Neural crest cell (in vitro differentiated cells): ENCODE data around the gene LONP2. TPM values are rescaled to one million over a fixed set of nuclear protein-coding genes. Genes with fewer than 3 reads are reported as not detected.
A peak's percentile ranks its signal among the peaks of the same experiment; 100 is the strongest.

Source experiments
- DNase-seq: peaks from one replicate; pipeline ENCODE4 v3.0.0; 2021; ENCODE audit warnings: low read depth, mixed read lengths, low spot score
- H3K27ac Mint-ChIP-seq: one replicate; pipeline ENCODE4 v1.8.0; 2021; ENCODE audit warnings: mild to moderate bottlenecking, mixed read lengths; ENCODE audit not compliant: unreplicated experiment
- H3K27me3 Mint-ChIP-seq: 2 replicates; pipeline ENCODE4 v1.8.0; 2021; ENCODE audit warnings: low read depth, mild to moderate bottlenecking, mixed read lengths
- H3K36me3 Mint-ChIP-seq: 2 replicates; pipeline ENCODE4 v1.8.0; 2021; ENCODE audit warnings: low read depth, mild to moderate bottlenecking, mixed read lengths
- H3K4me1 Mint-ChIP-seq: 2 replicates; pipeline ENCODE4 v1.8.0; 2021; ENCODE audit warnings: mixed read lengths
- H3K4me3 Mint-ChIP-seq: one replicate; pipeline ENCODE4 v1.8.0; 2021; ENCODE audit warnings: mild to moderate bottlenecking, mixed read lengths
- H3K9me3 Mint-ChIP-seq: 2 replicates; pipeline ENCODE4 v1.8.0; 2021; ENCODE audit warnings: mixed read lengths
- total RNA-seq: library from RNA; stranded (reverse); gene quantifications from 2 replicates; pipeline ENCODE4 v1.2.1, GENCODE V29; 2021
- TF ChIP-seq, protein P1 (sequence below): fragments of 200-600 bp; sonication (generic); conservative IDR thresholded peaks from 2 replicates; pipeline ENCODE4 v1.5.0; 2021; ENCODE audit warnings: antibody characterized with exemption, mild to moderate bottlenecking

The LONP2 gene
- total RNA-seq, 1 donor from 2014 or later, result 42.4 TPM

DNA sequence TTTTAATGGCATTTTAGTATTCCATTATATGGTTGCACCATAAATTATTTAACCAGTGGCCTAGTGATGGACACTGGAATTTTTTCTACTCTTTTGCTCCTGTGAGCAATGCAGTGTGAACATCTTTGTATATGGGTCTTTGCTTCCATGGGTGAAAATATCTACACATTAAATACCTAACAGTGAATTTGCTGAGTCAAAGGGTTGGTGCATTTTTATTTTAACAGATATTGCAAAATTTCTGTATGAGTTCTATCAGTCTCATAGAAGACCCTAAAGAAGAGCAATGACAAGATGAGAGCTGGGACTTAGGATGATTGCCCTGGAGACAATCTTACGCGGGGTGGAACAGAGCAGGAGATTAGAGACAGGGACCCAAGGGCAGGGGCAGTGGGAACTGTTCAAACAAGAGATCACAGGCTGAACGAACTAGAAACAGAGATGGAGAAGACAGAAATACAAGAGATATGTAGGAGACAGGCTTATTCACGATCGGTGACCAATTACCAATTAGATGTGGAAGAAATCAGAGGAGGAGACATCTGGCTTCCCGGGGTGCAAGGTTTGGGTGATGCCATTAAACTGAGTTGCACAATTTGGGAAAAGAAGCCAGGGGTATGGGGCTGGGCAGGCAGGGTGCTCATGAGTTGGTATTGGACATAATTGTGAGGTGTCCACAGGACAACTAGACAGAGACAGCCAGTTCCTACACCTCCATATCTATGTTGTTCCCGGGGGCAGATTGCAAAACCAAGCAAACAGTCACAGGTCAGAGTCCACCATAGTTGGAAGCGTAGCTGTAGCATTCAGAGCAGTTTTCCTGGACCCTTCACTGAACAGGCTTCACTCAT lies 39.9 kb upstream of the LONP2 start:
- Mint-ChIP-seq H3K9me3 (no peaks in the 10 kb centered on the region), H3K36me3 (no peaks in the 10 kb centered on the region), H3K4me3 (no peak overlapping the region), H3K27ac (no peak overlapping the region), H3K27me3 (peaks cover 21% of the 10 kb centered on the region), H3K4me1 (no peaks in the 10 kb centered on the region)
- TF ChIP-seq, protein P1, sequence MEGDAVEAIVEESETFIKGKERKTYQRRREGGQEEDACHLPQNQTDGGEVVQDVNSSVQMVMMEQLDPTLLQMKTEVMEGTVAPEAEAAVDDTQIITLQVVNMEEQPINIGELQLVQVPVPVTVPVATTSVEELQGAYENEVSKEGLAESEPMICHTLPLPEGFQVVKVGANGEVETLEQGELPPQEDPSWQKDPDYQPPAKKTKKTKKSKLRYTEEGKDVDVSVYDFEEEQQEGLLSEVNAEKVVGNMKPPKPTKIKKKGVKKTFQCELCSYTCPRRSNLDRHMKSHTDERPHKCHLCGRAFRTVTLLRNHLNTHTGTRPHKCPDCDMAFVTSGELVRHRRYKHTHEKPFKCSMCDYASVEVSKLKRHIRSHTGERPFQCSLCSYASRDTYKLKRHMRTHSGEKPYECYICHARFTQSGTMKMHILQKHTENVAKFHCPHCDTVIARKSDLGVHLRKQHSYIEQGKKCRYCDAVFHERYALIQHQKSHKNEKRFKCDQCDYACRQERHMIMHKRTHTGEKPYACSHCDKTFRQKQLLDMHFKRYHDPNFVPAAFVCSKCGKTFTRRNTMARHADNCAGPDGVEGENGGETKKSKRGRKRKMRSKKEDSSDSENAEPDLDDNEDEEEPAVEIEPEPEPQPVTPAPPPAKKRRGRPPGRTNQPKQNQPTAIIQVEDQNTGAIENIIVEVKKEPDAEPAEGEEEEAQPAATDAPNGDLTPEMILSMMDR, result no peak
- no peak for DNase-seq

DNA sequence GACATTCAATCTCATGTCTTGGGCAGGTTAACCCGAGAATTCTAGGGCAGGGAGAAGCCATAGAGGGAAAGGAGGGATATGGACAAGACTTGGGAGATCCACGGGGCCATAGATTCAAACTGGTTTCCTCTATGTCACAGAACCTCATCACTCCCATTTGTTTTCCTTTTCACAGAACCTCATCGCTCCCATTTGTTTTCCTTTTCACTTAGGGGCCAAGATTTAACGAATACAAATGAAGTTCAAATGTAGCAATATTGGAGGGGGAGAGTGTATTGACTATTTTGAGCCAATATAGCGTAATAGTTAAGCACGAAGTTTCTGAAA lies 39.3 kb upstream of the LONP2 start:
- Mint-ChIP-seq H3K36me3 (no peaks in the 10 kb centered on the region), H3K4me3 (no peak overlapping the region), H3K9me3 (no peaks in the 10 kb centered on the region), H3K4me1 (no peaks in the 10 kb centered on the region), H3K27ac (no peak overlapping the region), H3K27me3 (peaks cover 21% of the 10 kb centered on the region)
- TF ChIP-seq, protein P1, result no peak
- no peak for DNase-seq

DNA sequence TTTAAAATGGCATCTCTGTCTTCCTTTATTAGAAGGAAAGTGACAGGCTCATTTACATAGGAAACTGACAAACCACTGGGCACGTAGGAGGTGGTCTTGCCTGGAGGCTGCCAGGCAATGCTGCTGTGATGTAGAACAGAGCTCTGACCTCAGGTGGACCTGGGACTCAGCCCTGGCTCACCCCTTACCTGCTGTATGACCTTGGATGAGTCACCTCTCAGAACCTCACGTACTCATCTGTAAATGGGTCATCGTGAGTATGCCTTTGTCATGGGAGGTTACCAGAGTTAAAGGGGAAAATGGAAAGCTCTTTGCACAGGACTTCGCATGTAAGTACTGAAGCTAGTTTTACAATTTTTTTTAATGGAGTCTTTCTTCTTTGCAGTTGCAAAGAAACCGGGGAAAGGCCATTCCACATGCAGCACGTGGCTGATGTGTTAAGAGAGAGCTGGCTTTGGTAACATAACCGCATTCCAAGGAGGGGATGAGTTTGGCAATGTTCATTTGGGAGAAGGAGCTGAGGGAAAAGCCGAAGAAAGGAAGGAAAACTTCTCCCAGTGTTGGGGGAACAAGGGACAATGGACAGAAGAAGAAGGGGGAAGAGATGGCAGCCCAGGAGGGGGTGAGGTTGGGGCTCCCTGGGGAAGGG lies 37.4 kb upstream of the LONP2 start:
- no peaks in the 10 kb centered on the region for H3K4me1 Mint-ChIP-seq
- no peak for DNase-seq
- H3K27ac Mint-ChIP-seq, result peak overlapping the region; percentile 89
- H3K9me3 Mint-ChIP-seq, result no peaks in the 10 kb centered on the region
- no peak overlapping the region for H3K4me3 Mint-ChIP-seq
- TF ChIP-seq, protein P1, result no peak
- no peaks in the 10 kb centered on the region for H3K36me3 Mint-ChIP-seq
- H3K27me3 Mint-ChIP-seq, result peaks cover 21% of the 10 kb centered on the region

DNA sequence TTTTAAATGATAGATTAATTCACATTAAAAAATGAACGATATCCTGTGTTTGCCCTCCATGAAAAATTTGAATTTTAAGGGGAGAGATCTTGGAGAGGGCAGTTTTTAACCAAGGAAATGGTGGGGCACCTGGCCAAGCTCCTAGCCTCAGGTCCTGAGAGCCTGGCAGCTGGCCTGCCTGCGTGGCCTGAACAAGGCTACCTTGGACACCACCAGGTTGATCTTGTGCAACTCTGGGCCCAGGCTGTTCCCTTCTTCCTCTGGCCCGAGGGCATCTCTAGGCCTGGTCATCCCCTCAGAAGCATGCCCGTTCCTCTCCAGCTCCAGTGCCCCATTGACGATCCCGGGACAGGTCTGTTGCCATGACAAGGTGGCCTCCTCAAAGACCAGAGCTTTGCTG lies 33.4 kb upstream of the LONP2 start:
- Mint-ChIP-seq H3K27ac (no peak overlapping the region), H3K9me3 (no peaks in the 10 kb centered on the region), H3K36me3 (no peaks in the 10 kb centered on the region), H3K4me3 (no peak overlapping the region), H3K27me3 (peaks cover 19% of the 10 kb centered on the region), H3K4me1 (no peaks in the 10 kb centered on the region)
- no peak for DNase-seq
- TF ChIP-seq, protein P1, result no peak

DNA sequence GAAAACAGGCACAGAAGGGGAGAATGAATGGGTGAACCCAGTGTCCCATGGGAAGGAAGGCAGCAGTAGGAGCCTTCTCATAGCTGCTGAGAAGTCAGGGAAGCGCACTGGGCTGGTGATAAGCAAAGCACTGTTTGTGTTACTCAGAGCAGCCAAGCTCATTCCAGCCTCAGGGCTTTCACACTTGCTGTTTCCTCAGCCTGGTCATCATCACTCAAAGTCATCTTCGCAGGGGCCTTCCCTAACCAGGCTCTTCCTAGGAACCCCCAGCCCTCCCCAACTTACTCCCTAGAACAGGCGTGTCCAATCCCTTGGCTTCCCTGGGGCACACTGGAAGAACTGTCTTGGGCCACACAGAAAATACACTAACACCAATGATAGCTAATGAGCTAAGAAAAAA lies 32.1 kb upstream of the LONP2 start:
- Mint-ChIP-seq H3K4me3 (no peak overlapping the region), H3K27me3 (peaks cover 11% of the 10 kb centered on the region), H3K4me1 (no peaks in the 10 kb centered on the region), H3K27ac (no peak overlapping the region), H3K36me3 (no peaks in the 10 kb centered on the region), H3K9me3 (no peaks in the 10 kb centered on the region)
- TF ChIP-seq, protein P1, result no peak
- DNase-seq, result no peak
